H9 (cell line): ENCODE measurements around the gene ADGRL3. TPM values are rescaled to one million over a fixed set of nuclear protein-coding genes. Genes with fewer than 3 reads are reported as not detected.

Source experiments
- DNase-seq: peaks from one replicate; pipeline ENCODE4 v3.0.0-alpha.2; 2017
- H2AFZ ChIP-seq: one replicate; pipeline ENCODE4 v1.6.1; 2013; ENCODE audit warnings: mild to moderate bottlenecking, low read length, control low read depth, moderate library complexity
- H2AK5ac ChIP-seq: 2 replicates; pipeline ENCODE4 v1.6.1; 2013; ENCODE audit warnings: low read length, control low read depth, mixed read lengths; ENCODE audit not compliant: insufficient read length
- H2BK120ac ChIP-seq: one replicate; pipeline ENCODE4 v1.6.1; 2013; ENCODE audit warnings: low read depth, mild to moderate bottlenecking, low read length, control low read depth, inconsistent platforms; ENCODE audit not compliant: poor library complexity, severe bottlenecking
- H2BK12ac ChIP-seq: 2 replicates; pipeline ENCODE4 v1.6.1; 2013; ENCODE audit warnings: low read length, control low read depth, mixed read lengths, low read depth; ENCODE audit not compliant: insufficient read length
- H2BK15ac ChIP-seq: 2 replicates; pipeline ENCODE4 v1.6.1; 2013; ENCODE audit warnings: low read depth, low read length, control low read depth
- H2BK20ac ChIP-seq: one replicate; pipeline ENCODE4 v1.6.1; 2013; ENCODE audit warnings: low read depth, mild to moderate bottlenecking, low read length, control low read depth, inconsistent platforms; ENCODE audit not compliant: poor library complexity, severe bottlenecking
- H2BK5ac ChIP-seq: 2 replicates; pipeline ENCODE4 v1.6.1; 2013; ENCODE audit warnings: low read length, control low read depth, mixed read lengths; ENCODE audit not compliant: insufficient read length
- H3K14ac ChIP-seq: 2 replicates; pipeline ENCODE4 v1.6.1; 2013; ENCODE audit warnings: low read length, control low read depth; ENCODE audit not compliant: insufficient read depth
- H3K18ac ChIP-seq: 2 replicates; pipeline ENCODE4 v1.6.1; 2013; ENCODE audit warnings: low read depth, mild to moderate bottlenecking, mixed read lengths, low read length, control low read depth; ENCODE audit not compliant: insufficient read length
- H3K23ac ChIP-seq: 2 replicates; pipeline ENCODE4 v1.6.1; 2013; ENCODE audit warnings: low read length, control low read depth, mixed read lengths, low read depth; ENCODE audit not compliant: insufficient read length
- H3K23me2 ChIP-seq: 2 replicates; pipeline ENCODE4 v1.6.1; 2013; ENCODE audit warnings: low read depth, mild to moderate bottlenecking, mixed read lengths, low read length, control low read depth; ENCODE audit not compliant: insufficient read length, poor library complexity, severe bottlenecking
- H3K27ac ChIP-seq: 2 replicates; pipeline ENCODE4 v1.5.1; 2013; ENCODE audit warnings: low read length, control low read depth, mixed read lengths, low read depth; ENCODE audit not compliant: insufficient read length
- H3K27me3 ChIP-seq: 2 replicates; pipeline ENCODE4 v1.6.1; 2013; ENCODE audit warnings: low read length, control low read depth, inconsistent platforms; ENCODE audit not compliant: insufficient read depth
- H3K4ac ChIP-seq: 2 replicates; pipeline ENCODE4 v1.6.1; 2013; ENCODE audit warnings: low read depth, mild to moderate bottlenecking, control low read depth, inconsistent platforms, low read length, moderate library complexity
- H3K4me1 ChIP-seq: 2 replicates; pipeline ENCODE4 v1.6.1; 2013; ENCODE audit warnings: low read length, control low read depth, inconsistent platforms; ENCODE audit not compliant: insufficient read depth
- H3K4me2 ChIP-seq: 2 replicates; pipeline ENCODE4 v1.6.1; 2013; ENCODE audit warnings: low read length, control low read depth, mixed read lengths; ENCODE audit not compliant: insufficient read length, insufficient read depth
- H3K56ac ChIP-seq: 2 replicates; pipeline ENCODE4 v1.6.1; 2013; ENCODE audit warnings: low read depth, mild to moderate bottlenecking, mixed read lengths, low read length, control low read depth; ENCODE audit not compliant: insufficient read length
- H3K79me1 ChIP-seq: 2 replicates; pipeline ENCODE4 v1.6.1; 2013; ENCODE audit warnings: low read depth, mild to moderate bottlenecking, moderate library complexity, low read length, control low read depth, inconsistent platforms; ENCODE audit not compliant: insufficient read depth, poor library complexity, severe bottlenecking
- H3K79me2 ChIP-seq: 2 replicates; pipeline ENCODE4 v1.6.1; 2013; ENCODE audit warnings: low read length, control low read depth, inconsistent platforms; ENCODE audit not compliant: insufficient read depth
- H3K9ac ChIP-seq: 2 replicates; pipeline ENCODE4 v1.6.1; 2013; ENCODE audit warnings: low read length, control low read depth, mixed read lengths; ENCODE audit not compliant: insufficient read length; ENCODE audit errors: extremely low read depth
- H3K9me3 ChIP-seq: one replicate; pipeline ENCODE4 v1.6.1; 2013; ENCODE audit warnings: low read depth, low read length, inconsistent platforms; ENCODE audit not compliant: control insufficient read depth
- H3T11ph ChIP-seq: one replicate; pipeline ENCODE4 v1.6.1; 2013; ENCODE audit warnings: mild to moderate bottlenecking, low read length, control low read depth, inconsistent platforms
- H4K20me1 ChIP-seq: one replicate; pipeline ENCODE4 v1.6.1; 2013; ENCODE audit not compliant: control insufficient read depth, insufficient read length, insufficient read depth
- H4K5ac ChIP-seq: 2 replicates; pipeline ENCODE4 v1.6.1; 2013; ENCODE audit warnings: low read depth, mild to moderate bottlenecking, mixed read lengths, low read length, control low read depth; ENCODE audit not compliant: insufficient read length
- H4K8ac ChIP-seq: replicated peaks from 2 replicates; pipeline ENCODE4 v1.6.1; 2013; ENCODE audit warnings: low read length, control low read depth, mixed read lengths, low read depth; ENCODE audit not compliant: insufficient read length
- H4K91ac ChIP-seq: 2 replicates; pipeline ENCODE4 v1.6.1; 2013; ENCODE audit warnings: low read depth, mild to moderate bottlenecking, moderate library complexity, mixed read lengths, low read length, control low read depth; ENCODE audit not compliant: insufficient read length
- H3K27ac Mint-ChIP-seq, 3 experiments: 2 replicates in 2 of 3; 3 replicates in 1 of 3; pipeline ENCODE4 v1.8.0; 2020 to 2021; ENCODE audit warnings: mixed read lengths in 3 of 3, mild to moderate bottlenecking in 1 of 3, moderate library complexity in 1 of 3
- H3K27me3 Mint-ChIP-seq: 2 replicates; pipeline ENCODE4 v1.8.0; 2021; ENCODE audit warnings: low read depth, mild to moderate bottlenecking, moderate library complexity, mixed read lengths
- H3K36me3 Mint-ChIP-seq, 3 experiments: 2 replicates in 2 of 3; 3 replicates in 1 of 3; pipeline ENCODE4 v1.8.0; 2020 to 2021; ENCODE audit warnings: low read depth in 3 of 3, mixed read lengths in 3 of 3; ENCODE audit not compliant: insufficient read depth in 1 of 3
- H3K4me1 Mint-ChIP-seq, 2 experiments: 2 replicates each; pipeline ENCODE4 v1.8.0; 2020; ENCODE audit warnings: mixed read lengths in 2 of 2
- H3K4me3 Mint-ChIP-seq, 2 experiments: 2 replicates in 1 of 2; 3 replicates in 1 of 2; pipeline ENCODE4 v1.8.0; 2020 to 2021; ENCODE audit warnings: mild to moderate bottlenecking in 2 of 2, mixed read lengths in 2 of 2, moderate library complexity in 1 of 2
- H3K9me3 Mint-ChIP-seq, 2 experiments: 2 replicates in 1 of 2; 3 replicates in 1 of 2; pipeline ENCODE4 v1.8.0; 2020; ENCODE audit warnings: mild to moderate bottlenecking in 2 of 2, mixed read lengths in 2 of 2, moderate library complexity in 1 of 2
- CTCF ChIP-seq: fragments of 200-600 bp; sonication (generic); conservative IDR thresholded peaks from 3 replicates; pipeline ENCODE4 v1.8.0; 2021; ENCODE audit warnings: antibody characterized with exemption, mild to moderate bottlenecking
- WGBS: extraction: QIAGEN DNeasy Blood & Tissue Kit; methylation state at CpG from one replicate; pipeline ENCODE4 v1.1.7; 2013; ENCODE audit warnings: missing lambda C conversion rate, low lambda C conversion rate, mixed read lengths; ENCODE audit not compliant: insufficient read length; ENCODE audit errors: extremely low coverage; 5-methylcytosine and 5-hydroxymethylcytosine counted together
- total RNA-seq: library from RNA; stranded (reverse); gene quantifications from 2 replicates; pipeline ENCODE4 v1.2.1, GENCODE V29; 2021

ADGRL3 gene
- total RNA-seq, 1 experiment from 2014 or later: 5.9 TPM

- Histone ChIP-seq H3K9ac (no peak overlapping the region), H3K27me3 (no peaks in the 10 kb centered on the region), H2AFZ (no peak overlapping the region), H3K4ac (no peak overlapping the region), H3K4me2 (no peak overlapping the region), H2BK12ac (no peak overlapping the region), H3K23ac (no peak overlapping the region), H3K4me1 (peaks cover 3% of the 10 kb centered on the region; the same call in 1 of the 2 replicates), H3K79me1 (no peaks in the 10 kb centered on the region), H4K20me1 (no peaks in the 10 kb centered on the region), H2BK5ac (no peak overlapping the region), H2BK120ac (no peak overlapping the region), H2AK5ac (no peak overlapping the region), H3K23me2 (no peaks in the 10 kb centered on the region), H3K27ac (no peak overlapping the region), H4K91ac (no peak overlapping the region), H3K79me2 (no peaks in the 10 kb centered on the region), H3K14ac (no peak overlapping the region), H4K8ac (no peak overlapping the region), H3K56ac (no peak overlapping the region), H3K9me3 (no peaks in the 10 kb centered on the region), H2BK20ac (no peak overlapping the region), H2BK15ac (no peak overlapping the region), H3T11ph (no peak overlapping the region), H4K5ac (no peak overlapping the region), H3K18ac (no peak overlapping the region)
- WGBS: no CpG with 5 or more reads among the region's 1 CpG
- Mint-ChIP-seq H3K4me1 (peaks cover 9 to 12% of the 10 kb centered on the region in 2 experiments), H3K27me3 (no peaks in the 10 kb centered on the region), H3K9me3 (no peaks in the 10 kb centered on the region; a peak in 2 of 5 replicates), H3K36me3 (peaks cover 0 to 1% (median under 1%) of the 10 kb centered on the region in 3 experiments; a peak in 5 of 7 replicates), H3K4me3 (no peak overlapping the region), H3K27ac (no peak overlapping the region)
- TF ChIP-seq CTCF: no peak
- no peak for DNase-seq
Observed at GRCh38 chr4:61411241-61411640, 211.1 kb downstream of the ADGRL3 start.
